CD4-positive, alpha-beta T cell treated with Interferon alpha-2 for 1 hour (primary cell): ENCODE measurements around the gene DDX43.
"Not testable (repeated sequence)": the region's sequence is repeated elsewhere in the genome, so short reads cannot be mapped to it uniquely, and the experiment has no call there.

Source experiments
- DNase-seq, 2 donors: peaks; one replicate each; pipeline ENCODE4 v3.0.0-alpha.2; 2020 to 2022

Gene DDX43

DNA sequence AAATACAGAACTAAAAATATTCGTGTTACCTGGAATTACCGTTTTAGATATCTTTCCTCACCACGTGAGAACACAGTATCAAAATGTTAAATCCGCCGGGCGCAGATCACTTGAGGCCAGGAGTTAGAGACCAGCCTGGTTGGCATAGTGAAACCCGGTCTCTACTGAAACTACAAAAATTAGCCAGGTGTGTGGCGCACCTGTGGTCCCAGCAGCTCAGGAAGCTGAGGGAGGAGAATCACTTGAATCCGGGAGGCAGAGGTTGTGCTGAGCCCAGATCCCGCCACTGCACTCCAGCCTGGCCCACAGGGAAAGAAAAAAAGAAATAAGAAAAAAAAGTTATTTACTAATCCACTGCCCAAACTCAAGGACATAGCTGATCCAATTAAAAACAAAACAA lies 4.8 kb upstream of the DDX43 start:
- DNase-seq, result no peak

DNA sequence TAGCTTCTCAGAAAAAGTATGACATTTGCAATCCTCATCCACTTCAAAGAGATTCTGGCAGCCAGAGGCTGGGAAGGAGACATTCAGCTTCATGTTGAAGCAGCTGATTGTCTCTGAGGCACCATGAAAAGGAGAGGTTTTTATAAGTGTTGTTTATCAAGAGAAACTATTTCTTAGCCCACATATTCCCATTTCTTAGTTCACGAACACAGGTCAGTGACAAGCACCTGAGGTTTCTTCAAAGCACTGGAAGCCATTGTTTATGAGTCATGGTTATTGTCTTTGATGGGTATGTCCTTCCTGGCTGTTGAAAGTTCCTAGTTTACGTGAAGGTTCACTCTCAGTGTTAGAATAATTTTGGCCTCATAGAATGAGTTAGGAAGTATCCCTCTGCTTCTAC lies 3.0 kb upstream of the DDX43 start:
- peak in 1 of 2 donors; percentile 33 for DNase-seq

DNA sequence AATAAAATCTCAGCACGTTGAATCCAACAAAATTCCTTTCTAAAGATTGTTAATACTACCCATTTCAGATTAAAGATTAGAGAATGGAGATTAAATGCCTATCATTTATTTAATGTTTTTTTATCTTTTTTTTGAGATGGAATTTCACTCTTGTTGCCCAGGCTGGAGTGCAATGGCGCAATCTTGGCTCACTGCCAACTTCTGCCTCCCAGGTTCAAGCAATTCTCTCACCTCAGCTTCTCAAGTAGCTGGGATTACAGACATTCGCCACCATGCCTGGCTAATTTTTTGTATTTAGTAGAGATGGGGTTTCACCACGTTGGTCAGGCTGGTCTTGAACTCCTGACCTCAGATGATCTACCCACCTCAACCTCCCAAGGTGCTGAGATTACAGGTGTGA lies 2.4 kb upstream of the DDX43 start:
- not testable (repeated sequence) for DNase-seq

DNA sequence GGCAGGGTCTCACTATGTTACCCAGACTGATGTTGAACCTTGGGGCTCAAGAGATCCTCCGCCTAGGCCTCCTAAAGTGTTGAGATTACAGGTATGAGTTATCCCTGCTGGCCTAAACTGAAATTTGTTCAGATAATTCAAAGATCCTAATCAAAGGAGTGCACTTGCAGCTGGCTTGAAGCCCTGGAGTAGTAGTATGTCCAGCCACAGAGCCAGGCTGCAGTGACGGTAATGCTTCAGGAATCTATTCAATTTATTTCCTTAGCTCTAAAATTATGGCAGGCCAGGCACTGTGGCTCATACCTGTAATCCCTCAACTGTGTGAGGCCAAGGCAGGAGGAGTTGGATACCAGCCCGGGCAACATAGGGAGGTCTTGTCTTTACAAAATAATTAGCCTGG lies 1.4 kb upstream of the DDX43 start:
- no peak for DNase-seq

DNA sequence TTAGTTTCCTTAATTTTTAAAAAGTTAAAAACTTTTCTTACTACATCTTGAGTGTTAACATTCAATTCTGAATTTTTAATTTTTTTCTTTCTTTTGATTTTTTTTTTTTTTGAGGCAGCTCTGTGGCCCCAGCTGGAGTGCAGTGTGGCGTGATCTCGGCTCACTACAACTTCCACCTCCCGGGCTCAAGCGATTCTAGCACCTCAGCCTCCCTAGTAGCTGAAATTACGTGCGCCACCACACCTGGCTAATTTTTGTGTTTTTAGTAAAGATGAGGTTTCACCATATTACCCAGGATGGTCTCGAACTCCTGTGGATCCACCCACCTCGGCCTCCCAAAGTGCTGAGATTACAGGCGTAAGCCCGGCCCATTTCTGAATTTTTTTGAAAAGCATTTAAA lies 1.2 kb downstream of the DDX43 start:
- DNase-seq, result no peak

DNA sequence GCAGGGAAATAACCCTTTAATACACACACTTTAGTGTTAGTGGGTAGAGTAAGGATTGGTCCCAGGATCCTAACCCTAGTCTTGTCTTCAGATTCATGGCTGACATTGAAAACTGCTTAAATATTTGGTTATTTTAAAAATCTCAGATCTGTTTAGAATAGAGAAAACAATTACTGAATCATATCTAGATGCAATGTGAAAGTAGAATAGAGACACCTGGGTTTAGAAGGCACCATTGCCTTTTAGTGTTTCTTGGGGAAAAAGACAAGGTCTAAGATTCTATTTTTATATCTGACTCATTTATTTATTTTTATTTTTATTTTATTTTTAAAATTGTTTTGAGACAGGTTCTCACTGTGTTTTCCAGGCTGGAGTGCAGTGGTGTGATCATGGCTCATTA lies 6.0 kb downstream of the DDX43 start:
- no peak for DNase-seq

DNA sequence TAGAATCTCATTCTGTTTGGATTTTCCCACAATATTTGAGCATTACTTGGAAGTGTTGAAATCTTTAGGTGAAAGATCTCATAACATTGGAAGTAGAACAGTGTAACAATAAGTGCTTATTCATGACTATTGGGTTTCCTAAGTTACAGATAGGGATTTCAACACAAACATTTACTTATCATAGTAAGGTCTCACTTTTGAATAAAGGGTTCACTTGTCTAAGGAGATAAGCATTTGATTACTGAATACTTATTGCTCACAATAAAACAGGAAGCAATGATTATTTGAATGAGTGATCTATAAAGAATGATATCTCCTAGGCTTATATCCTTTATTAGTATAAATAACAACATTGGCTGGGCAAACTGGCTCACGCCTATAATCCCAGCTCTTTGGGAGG lies 14.8 kb downstream of the DDX43 start:
- no peak for DNase-seq

DNA sequence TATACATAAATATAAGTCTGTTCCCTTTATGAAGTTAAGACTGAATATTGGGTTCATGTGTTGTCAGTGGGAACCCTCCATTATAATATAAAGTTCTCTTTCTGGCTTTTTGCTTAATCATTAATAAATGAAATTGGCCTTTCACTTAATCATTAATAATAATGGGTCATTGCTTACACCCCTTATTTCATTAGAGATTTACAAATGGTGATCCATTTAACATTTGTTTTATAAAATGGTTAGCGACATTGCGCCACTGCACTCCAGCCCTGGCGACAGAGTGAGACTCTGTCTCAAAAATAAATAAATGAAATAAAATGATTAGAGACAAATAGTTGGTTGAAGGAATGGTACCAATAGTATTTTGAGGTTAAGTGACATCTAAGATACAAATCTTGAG lies 18.5 kb downstream of the DDX43 start:
- DNase-seq, result no peak

- peak in 1 of 2 donors; percentile 14 for DNase-seq
Measured at GRCh38 chr6:73418081-73418741, 23.6 kb downstream of the DDX43 start.

DNA sequence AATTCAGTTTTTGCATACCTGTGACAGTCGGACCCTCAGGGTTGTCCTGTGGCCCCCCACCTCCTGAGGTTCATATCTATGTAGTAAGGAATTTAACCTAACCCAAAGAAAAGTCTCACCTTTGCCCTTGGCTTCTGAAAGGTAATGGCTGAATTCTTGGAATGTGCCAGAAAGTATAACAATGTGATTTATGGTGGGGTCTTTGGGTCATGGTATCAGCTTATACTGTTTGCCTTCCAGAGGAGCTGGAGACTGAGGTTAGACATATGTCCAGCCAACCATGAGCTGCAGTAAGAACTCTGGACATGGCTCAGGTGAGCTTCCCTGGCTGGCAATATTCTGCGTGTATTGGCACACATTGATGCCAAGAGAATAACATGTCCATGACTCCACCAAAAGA lies 26.9 kb downstream of the DDX43 start:
- no peak for DNase-seq

- no peak for DNase-seq
Measured at GRCh38 chr6:73435236-73435635, 40.6 kb downstream of the DDX43 start.

DNA sequence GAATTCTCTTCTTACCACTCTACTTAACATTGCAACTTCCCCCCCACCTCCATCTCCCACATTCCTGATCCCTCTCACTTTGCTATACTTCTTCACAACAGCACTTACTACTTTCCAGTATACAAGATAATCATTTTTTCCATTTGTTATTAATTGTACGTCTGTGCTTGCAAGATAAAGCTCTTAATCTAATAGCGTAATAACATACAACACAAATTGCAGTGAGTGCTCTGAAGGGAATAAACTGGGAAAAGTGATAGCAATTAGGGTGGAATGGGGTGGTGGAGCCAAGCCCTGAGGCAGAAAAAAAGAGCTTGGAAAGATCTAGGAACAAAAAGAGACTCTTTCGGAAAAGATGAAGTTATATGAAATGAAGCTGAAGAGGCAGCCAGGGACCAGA lies 48.9 kb downstream of the DDX43 start:
- DNase-seq, result no peak

- DNase-seq, result peak; percentile 39 to 55
Measured at GRCh38 chr6:73451223-73452106, 56.8 kb downstream of the DDX43 start.

DNA sequence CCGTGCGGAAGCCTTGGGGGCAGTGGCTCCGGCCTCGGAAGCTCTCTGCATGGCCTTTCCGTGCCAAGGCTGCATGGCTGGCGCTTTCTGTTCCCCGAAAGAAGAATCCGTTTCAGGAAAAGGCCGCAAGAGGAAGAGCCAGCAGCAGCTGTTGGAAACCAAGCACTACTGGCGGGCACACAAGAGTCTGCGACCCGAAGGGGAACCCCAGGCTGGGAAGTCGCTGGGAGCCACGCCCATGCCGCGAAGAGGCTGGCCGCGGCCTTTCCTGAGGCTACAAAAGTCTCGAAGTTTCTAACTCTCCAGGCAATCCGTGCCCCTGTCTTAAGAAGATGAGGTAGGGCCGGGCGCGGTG lies 57.5 kb downstream of the DDX43 start, which contains the start of gene CGAS:
CGAS (minus strand) TSS at position 191 of the 355 bp plus-strand sequence; CDS start at position 75, 116 bp downstream.
- DNase-seq, result peak; percentile 89 to 91

DNA sequence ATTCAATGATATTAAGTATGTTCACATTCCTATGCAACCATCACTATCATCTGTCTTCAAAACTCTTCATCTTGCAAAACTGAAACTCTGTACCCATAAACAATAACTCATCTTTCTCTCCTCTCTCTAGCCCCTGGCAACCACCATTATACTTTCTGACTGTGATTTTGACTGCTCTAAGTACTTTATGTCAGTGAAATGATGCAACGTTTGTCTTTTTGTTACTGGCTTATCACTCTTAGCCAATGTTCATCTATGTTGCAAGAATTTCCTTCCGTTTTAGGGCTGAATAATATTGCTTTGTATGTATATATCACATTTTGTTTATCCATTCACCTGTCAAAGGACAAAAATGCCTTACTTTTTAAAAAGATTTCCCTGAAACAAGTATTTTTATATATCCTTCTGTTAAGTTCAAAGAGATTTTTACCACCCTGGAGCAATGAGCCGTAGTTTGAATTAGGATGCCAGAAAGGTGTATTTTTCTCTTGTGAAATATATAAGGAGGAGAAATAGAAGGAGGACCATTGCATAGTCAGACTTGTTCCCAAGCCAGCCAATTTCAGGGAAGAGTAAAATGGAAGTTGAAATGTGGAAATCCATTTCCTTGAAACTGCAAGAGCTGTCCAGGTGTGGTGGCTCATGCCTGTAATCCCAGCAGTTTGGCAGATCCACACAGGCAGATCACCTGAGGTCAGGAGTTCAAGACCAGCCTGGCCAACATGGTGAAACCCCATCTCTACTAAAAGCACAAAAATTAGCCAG lies 61.4 kb downstream of the DDX43 start:
- DNase-seq, result no peak

GRCh38 chr6:73459474-73459873 lies 64.8 kb downstream of the DDX43 start:
- DNase-seq, result not testable (repeated sequence)

DNA sequence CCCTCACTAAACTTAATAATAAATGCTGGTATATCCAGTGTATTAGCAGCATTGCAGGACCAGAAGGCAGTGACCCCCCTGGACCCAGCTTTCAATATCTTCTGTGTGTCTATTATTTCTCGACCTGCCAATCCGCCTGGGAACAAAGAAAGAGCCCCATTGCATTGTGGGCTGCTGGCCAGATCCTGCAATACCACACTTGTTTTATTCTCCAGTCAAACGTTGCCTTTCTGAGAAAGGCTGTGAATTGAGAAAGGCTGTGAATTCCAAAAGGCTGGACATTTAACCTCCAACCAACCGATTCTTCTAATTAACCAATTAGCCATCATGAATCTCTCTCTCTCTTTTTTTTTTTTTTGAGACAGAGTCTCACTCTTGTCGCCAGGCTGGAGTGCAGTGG lies 65.4 kb downstream of the DDX43 start:
- DNase-seq, result no peak

DNA sequence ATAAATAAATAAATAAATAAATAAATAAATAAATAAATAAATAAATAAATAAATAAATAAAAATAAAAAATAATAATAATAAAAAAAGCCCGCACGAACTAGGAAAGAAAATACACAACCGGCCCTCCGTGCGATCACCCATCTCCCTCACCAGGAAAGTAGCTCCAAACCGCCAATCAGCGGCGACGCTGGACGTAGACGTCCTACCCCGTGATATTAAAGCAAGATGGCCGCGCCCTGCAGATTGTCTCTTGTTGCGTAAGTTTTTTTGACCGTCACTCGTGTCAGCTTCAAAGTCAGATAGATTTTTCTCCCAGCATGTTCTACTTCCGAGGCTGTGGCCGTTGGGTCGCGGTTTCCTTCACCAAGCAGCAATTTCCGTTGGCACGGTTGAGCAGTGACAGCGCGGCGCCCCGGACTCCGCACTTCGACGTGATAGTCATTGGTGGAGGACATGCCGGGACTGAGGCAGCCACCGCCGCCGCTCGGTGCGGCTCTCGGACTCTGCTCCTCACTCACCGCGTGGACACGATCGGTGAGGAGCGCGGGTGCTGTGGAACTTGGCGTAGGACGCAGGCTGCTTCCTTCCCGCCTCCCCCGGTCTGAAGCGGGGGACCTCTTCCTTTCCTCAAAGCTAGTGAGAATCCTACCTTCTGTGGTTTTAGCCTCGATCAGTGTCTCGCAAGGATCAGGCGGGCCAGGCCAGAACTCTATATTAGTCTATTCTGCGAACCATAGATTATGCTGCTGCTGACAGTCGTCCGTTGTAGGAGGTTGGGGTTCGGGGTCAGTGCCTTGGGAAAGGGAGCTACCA lies 67.1 kb downstream of the DDX43 start, which contains the start of gene MTO1:
MTO1 (plus strand) TSS at position 201 of the 814 bp plus-strand sequence; CDS start at position 319, 118 bp downstream.
- peak; percentile 85 to 89 for DNase-seq
